ENCODE data around the gene TNN.

- TF ChIP-seq, protein P1, sequence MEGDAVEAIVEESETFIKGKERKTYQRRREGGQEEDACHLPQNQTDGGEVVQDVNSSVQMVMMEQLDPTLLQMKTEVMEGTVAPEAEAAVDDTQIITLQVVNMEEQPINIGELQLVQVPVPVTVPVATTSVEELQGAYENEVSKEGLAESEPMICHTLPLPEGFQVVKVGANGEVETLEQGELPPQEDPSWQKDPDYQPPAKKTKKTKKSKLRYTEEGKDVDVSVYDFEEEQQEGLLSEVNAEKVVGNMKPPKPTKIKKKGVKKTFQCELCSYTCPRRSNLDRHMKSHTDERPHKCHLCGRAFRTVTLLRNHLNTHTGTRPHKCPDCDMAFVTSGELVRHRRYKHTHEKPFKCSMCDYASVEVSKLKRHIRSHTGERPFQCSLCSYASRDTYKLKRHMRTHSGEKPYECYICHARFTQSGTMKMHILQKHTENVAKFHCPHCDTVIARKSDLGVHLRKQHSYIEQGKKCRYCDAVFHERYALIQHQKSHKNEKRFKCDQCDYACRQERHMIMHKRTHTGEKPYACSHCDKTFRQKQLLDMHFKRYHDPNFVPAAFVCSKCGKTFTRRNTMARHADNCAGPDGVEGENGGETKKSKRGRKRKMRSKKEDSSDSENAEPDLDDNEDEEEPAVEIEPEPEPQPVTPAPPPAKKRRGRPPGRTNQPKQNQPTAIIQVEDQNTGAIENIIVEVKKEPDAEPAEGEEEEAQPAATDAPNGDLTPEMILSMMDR (conservative IDR thresholded peaks at IDR 0.05; ENCODE audit: low read depth, low read length): peak; percentile 82
- TF ChIP-seq EZH2 (IDR thresholded peaks at IDR 0.05; ENCODE audit: low read length, unreplicated experiment): no peak
- TF ChIP-seq EZH2phosphoT487 (IDR thresholded peaks at IDR 0.05; ENCODE audit: borderline replicate concordance, low read length): no peak
Observed at GRCh38 chr1:175152006-175152652, 84.5 kb downstream of the TNN start.
